Daoy (cell line): ENCODE data around the gene GIMAP8. TPM values are rescaled to one million over a fixed set of nuclear protein-coding genes. Genes with fewer than 3 reads are reported as not detected.

Source experiments
- DNase-seq: peaks from one replicate; pipeline ENCODE4 v3.0.0-alpha.2; 2015; ENCODE audit warnings: low read depth
- total RNA-seq: library from RNA; depleted of rRNA; stranded (reverse); fragments of >200 nt; shearing (Covaris generic); gene quantifications from 2 replicates; pipeline ENCODE4 v1.2.3, GENCODE V29; 2014

Gene GIMAP8
- total RNA-seq, 1 experiment from 2014 or later: not detected

- no peak for DNase-seq
Measured at GRCh38 chr7:150411606-150412005, 38.8 kb upstream of the GIMAP8 start.

GRCh38 chr7:150412016-150412415 lies 38.4 kb upstream of the GIMAP8 start:
- DNase-seq: no peak

GRCh38 chr7:150412518-150413488 lies 37.6 kb upstream of the GIMAP8 start:
- no peak for DNase-seq

DNA sequence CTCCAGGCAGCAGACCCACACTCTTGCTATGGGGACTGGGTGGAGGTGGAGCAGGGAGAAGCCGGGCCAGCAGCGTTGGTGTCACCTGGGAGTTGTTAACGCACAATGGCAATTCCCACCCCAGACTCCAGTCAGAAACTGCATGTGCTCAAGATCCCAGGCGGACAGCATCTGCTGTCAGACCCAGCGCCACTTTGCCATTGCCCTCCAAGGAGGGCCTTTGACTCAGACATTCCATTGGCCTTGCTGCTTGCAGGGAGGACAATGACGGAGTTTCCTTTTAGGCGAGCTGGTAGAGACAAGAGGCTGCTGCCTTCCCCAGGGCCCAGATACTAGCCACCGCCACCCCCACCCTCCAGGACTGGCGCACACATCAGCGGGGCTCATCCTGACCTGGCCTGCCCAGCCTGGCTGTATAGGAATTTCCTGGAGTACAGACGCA lies 36.8 kb upstream of the GIMAP8 start:
- DNase-seq: no peak

DNA sequence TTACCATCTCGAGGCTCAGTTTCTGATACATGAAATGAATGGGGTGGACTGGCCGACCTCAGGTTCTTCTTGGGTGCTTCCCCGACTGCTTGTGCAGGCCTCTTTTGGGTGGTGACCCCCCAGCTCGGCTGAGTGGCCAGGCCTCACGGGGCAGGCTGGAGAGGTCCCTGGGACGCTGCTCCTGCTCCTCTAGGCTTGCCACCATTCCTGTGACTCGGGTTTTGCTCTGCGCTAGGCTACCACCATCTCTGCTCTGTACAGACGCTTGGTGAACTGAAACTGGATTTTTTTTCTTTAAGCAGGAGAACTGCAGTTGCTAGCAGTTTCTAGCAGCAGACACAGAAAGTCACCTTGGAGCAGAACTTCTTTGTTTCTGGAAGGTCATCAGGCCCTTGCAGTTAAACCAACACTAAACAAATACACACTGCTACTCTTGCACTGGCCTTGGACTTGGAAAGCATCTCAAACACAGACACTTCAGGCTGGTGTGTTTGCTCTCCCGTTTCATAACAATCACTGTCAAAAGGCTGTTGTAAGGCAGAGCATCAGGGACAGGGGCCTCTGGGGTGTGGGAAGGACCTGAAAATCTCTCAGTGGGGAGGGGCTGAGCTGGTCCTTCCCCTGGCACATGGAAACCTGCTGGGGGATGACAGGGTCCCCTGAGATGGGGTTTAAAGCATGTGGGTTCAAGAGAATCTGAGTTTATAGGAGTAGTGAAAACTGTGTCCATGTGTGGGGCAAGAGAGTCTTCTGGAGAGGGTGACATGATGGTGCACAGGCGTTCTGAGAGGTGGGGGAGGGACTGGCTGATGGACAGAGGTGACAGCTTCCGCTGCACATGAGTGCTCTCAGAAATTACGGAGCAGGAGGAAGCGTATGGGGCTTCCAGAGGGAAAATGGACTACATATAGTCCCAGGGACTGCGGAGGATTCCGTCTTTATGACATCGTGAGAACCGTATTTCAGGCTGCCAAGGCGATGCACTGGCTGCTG lies 35.0 kb upstream of the GIMAP8 start:
- DNase-seq: no peak

DNA sequence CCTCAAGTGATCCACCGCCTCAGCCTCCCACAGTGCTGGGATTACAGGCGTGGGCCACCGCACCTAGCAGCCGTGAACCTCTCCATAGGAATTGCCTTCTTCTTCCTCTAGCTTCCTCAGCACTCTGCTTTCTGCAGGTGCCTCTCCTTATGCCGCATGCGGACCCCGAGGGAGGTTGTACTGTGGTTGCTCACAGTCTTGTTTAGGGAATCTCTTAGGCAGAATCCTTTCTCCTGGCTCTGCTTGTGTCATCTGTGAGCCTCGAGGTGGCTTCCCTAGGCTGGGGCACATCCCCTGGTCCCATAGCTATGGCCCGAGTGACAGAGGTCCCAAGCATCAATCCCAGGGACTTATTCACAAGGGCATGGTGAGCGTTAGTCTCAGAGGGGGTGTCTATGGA lies 33.2 kb upstream of the GIMAP8 start:
- DNase-seq: no peak

- DNase-seq: no peak
Measured at GRCh38 chr7:150417863-150418262, 32.6 kb upstream of the GIMAP8 start.

DNA sequence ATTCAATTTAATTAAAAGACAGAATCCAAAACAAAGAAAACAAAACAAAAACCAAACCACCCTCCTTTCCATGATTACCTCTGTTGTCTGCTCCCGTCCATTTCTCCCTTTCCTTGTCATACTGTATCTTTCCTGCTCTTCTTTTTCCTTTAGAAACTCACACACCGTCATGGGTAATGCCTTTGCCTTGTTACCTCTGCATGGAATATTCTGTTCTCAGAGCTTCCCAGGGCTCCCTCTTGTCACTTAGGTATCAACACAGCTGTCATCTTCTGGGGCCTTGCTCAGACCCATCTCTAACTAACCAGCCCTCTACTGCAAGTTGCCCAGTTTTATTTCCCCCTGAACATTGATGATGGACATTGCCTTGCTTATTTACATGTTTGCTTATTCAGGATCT lies 30.2 kb upstream of the GIMAP8 start:
- DNase-seq: no peak

- DNase-seq: peak; percentile 89
Measured at GRCh38 chr7:150420987-150421674, 29.3 kb upstream of the GIMAP8 start.

- DNase-seq: no peak
Measured at GRCh38 chr7:150421831-150422230, 28.6 kb upstream of the GIMAP8 start.

DNA sequence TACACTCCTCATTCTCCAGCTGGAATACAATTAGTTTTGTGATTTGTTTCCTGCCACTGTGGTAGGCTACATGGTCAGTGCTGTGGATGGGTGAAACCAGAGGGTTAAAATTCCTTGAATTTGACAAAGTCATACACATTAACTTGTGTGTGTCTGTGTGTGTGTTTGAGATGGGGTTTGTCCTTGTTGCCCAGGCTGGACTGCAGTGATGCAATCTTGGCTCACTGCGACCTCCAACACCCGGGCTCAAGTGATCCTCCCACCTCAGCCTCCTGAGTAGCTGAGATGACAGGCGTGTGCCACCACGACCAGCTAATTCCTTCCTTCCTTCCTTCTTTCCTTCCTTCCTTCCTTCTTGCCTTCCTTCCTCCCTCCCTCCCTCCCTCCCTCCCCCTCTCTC lies 24.8 kb upstream of the GIMAP8 start:
- no peak for DNase-seq

DNA sequence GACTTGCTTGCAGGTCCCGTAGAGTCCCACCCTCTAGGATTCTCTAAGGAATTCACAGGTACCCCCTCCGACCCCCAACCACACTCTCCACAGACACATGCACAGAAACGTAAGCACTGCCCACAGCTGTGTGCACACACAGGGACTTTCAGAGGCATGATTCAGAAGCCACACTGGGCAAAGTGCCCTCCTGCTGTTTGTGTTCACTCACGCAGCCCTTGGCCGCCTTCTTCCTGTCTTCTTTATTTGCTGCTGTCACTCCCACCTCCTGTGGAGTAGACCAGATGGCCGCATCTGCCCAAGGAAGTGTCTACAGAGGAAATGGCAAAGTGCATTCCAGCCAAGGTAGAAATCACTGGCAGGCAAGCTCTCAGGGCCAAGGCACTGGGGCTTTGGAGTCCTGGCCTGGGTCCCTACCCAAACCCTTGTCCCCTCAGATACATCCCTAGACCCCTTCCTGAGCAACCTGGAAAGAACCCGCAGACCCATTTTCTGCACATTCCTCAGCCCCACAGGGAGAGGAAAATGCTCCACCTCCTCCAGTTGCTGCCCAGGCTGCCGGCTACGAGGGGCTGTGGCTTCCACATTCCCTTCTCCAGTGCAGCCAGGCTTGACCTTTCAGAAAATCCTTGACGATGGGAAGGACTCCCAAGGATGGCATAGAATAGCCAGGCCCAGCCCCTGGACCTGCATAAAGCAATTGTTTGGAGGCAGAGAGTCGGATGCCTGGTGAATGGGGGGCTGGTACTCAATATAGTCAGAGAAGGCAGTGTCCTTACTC lies 21.6 kb upstream of the GIMAP8 start:
- DNase-seq: peak; percentile 99

DNA sequence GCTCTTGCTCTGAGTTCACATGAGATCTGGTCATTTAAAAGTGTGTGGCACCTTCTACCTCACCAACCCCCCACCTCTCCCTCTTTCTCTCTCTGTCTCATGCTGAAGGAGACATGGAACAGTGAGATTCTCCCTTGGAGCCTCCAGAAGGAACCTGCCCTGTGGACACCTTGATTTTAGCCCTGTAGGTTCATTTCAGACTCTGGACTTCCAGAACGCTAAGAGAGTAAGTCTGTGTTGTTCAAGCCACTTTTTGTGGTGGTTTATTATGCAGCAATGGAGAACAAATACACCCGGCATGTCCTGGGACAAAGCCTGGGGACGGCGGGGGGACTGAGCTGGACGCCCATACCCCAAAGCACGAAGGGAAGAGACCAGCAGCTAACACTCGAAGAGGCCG lies 20.7 kb upstream of the GIMAP8 start:
- DNase-seq: no peak

GRCh38 chr7:150430465-150431085 lies 19.9 kb upstream of the GIMAP8 start:
- DNase-seq: no peak

GRCh38 chr7:150431839-150432658 lies 18.4 kb upstream of the GIMAP8 start:
- no peak for DNase-seq

DNA sequence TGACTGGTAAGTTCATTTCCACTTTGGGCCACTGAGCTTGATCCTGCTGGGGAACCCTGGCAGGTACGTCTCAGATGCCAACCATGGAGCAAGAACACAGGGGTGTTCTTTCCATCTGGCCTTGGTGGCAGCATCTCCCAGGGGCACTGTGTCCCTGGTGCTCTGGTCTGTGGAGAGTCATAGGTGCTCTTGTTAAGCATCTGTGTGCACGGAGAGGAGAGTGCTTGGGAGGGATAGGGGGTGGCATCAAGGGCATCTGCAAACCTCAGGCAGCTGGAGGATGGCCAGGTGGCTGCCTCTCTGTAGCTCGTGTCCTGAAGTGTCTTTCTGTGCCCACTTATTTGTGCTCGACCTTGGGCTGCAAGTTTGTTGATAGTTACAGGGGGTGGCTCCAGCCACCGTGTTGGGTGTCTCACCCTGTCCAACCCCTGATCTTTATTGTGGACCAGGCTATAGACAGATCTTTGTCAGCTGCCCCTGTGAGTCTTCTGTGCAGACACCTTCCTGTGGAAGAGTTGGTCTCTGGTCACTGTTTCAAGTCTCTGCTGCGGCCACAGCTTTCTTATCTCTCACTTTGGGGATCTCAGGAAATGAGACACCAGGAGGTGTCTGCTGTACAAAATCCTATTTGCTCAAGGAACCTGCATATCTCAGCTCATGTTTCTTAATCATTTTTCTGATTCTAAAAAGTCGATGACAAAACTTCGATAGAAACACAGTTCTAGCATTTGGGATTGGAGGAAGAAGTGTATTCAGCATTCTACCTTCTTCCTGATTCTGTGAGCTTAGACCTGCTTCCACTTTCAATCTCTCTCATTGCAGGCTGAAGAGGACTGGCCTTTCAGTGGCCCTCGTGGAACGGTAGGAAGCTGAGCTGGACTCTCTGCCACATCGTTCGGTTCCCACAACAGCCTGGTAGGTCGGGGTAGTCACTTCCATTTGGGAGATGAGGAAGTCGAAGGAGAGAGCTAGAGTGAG lies 17.2 kb upstream of the GIMAP8 start:
- DNase-seq: no peak

GRCh38 chr7:150434240-150434639 lies 16.2 kb upstream of the GIMAP8 start:
- no peak for DNase-seq

DNA sequence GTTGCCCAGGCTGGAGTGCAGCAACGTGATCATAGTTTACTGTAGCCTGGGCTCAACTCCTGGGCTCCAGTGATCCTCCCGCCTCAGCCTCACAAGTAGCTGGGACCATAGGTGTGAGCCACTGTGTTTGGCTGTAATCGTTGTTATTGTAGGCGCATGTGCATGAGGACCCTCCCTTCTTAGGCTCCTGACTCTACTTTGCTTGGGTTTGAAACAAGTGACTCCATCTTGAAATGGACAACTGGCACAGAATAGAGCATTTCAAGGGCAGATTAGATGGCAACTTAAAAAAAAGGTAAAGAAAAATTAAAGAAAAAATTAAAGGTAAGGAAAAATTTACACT lies 15.4 kb upstream of the GIMAP8 start:
- no peak for DNase-seq
